Measurements from ENCODE around the gene EPG5. TPM values are rescaled to one million over a fixed set of nuclear protein-coding genes. Genes with fewer than 3 reads are reported as not detected.

Gene EPG5
- polyA plus RNA-seq, 1 of the 3 experiments (the other 2 are of a cell fraction) = 13.6 TPM

GRCh38 chr18:45900623-45901022 lies 66.5 kb downstream of the EPG5 start:
- no peak for DNase-seq

More at GRCh38 chr18:45900623-45901022, 66.5 kb downstream of the EPG5 start:
- H2AFZ ChIP-seq (ENCODE audit: low read depth) = no peak overlapping the region
- POLR2A ChIA-PET = no interaction called here
- H3K9me3 ChIP-seq = no peaks in the 10 kb centered on the region
- H3K4me3 ChIP-seq (ENCODE audit: low read depth in 2 of 2, low read length in 1 of 2) = no peak overlapping the region
- no peaks in the 10 kb centered on the region for H3K4me1 ChIP-seq (ENCODE audit: control insufficient read depth in 1 of 2, insufficient read depth in 2 of 2, low read depth in 1 of 2, low read length in 1 of 2)
- no peak overlapping the region for H3K4me2 ChIP-seq
- H3K36me3 ChIP-seq (replicated peaks in 1 of 2; ENCODE audit: control insufficient read depth in 1 of 2, insufficient read depth in 2 of 2, low read length in 1 of 2) = peaks cover 77 to 81% of the 10 kb centered on the region in 2 experiments
- H4K20me1 ChIP-seq (ENCODE audit: insufficient read depth) = no peaks in the 10 kb centered on the region
- H3K9ac ChIP-seq = no peak overlapping the region
- H3K27ac ChIP-seq (ENCODE audit: low read depth in 2 of 2, low read length in 1 of 2) = no peak overlapping the region
- TF ChIP-seq MEF2A (IDR thresholded peaks at IDR 0.05; ENCODE audit: borderline replicate concordance, low read depth) (no peak), YY1 (IDR thresholded peaks at IDR 0.05; ENCODE audit: low read depth) (no peak), RFX5 (IDR thresholded peaks at IDR 0.05; ENCODE audit: low read length) (no peak), IRF3 (IDR thresholded peaks at IDR 0.05; ENCODE audit: low read depth, low read length) (no peak), FOSL2 (IDR thresholded peaks at IDR 0.05; ENCODE audit: borderline replicate concordance, low read depth) (no peak), CTCF (IDR thresholded peaks at IDR 0.05) (no peak), PBX3 (IDR thresholded peaks at IDR 0.05) (no peak), TCF12 (IDR thresholded peaks at IDR 0.05) (no peak), FOXJ3 (CRISPR knock-in tag; IDR thresholded peaks at IDR 0.05) (no peak), NFIC (IDR thresholded peaks at IDR 0.05; ENCODE audit: borderline replicate concordance) (no peak), POLR2AphosphoS5 (IDR thresholded peaks at IDR 0.05; ENCODE audit: low read depth, low read length) (no peak), JUND (IDR thresholded peaks at IDR 0.05) (no peak), REST (IDR thresholded peaks at IDR 0.05; ENCODE audit: low read depth, low read length) (no peak), ZBTB33 (IDR thresholded peaks at IDR 0.05; ENCODE audit: borderline replicate concordance, low read depth) (no peak), EZH2phosphoT487 (IDR thresholded peaks at IDR 0.05; ENCODE audit: borderline replicate concordance, low read depth) (no peak)
- H3K9me2 ChIP-seq = no peaks in the 10 kb centered on the region
- CTCF ChIA-PET = interaction anchor here (1.0 to 2.9 kb wide), 6 partner anchors 10 to 178 kb away, joined by 3 to 9 read pairs (median 3); no protein-coding TSS in a partner anchor
- no peaks in the 10 kb centered on the region for H3F3A ChIP-seq (replicated peaks; ENCODE audit: insufficient read depth)
- no peaks in the 10 kb centered on the region for H3K27me3 ChIP-seq (ENCODE audit: insufficient read depth)
- no peaks in the 10 kb centered on the region; the same call in none of the 2 replicates for H3K79me2 ChIP-seq (ENCODE audit: insufficient read depth)
- 94% methylated on average over 4 of the region's 4 CpGs for WGBS (ENCODE audit: low lambda C conversion rate)

Measured in SK-N-SH (cell line).